Astrocyte (in vitro differentiated cells and primary cell): ENCODE data around the gene ACTR5. TPM values are rescaled to one million over a fixed set of nuclear protein-coding genes. Genes with fewer than 3 reads are reported as not detected.

Source experiments
- DNase-seq: peaks from one replicate; pipeline ENCODE4 v3.0.0-alpha.2; 2010; ENCODE audit warnings: low read depth
- FAIRE-seq: peaks from 2 replicates; lab custom pipeline; 2011; peaks lifted over from hg19 to GRCh38; lab: Jason Lieb, UNC
- H2AFZ ChIP-seq: 2 replicates; pipeline ENCODE4 v1.6.0; 2012; ENCODE audit warnings: low read depth, low read length, inconsistent platforms
- H3K27ac ChIP-seq: 2 replicates; pipeline ENCODE4 v1.5.1; 2011; ENCODE audit warnings: low read depth, low read length, inconsistent platforms
- H3K27me3 ChIP-seq: 2 replicates; pipeline ENCODE4 v1.6.0; 2011; ENCODE audit warnings: low read length, inconsistent platforms; ENCODE audit not compliant: insufficient read depth
- H3K36me3 ChIP-seq: 2 replicates; pipeline ENCODE4 v1.5.1; 2011; ENCODE audit warnings: low read length, inconsistent platforms; ENCODE audit not compliant: insufficient read depth
- H3K4me1 ChIP-seq: 2 replicates; pipeline ENCODE4 v1.5.1; 2011; ENCODE audit warnings: low read length, inconsistent platforms; ENCODE audit not compliant: insufficient read depth
- H3K4me2 ChIP-seq: 2 replicates; pipeline ENCODE4 v1.6.0; 2012; ENCODE audit warnings: low read length, inconsistent platforms
- H3K4me3 ChIP-seq: 2 replicates; pipeline ENCODE4 v1.5.1; 2011; ENCODE audit warnings: low read depth, mild to moderate bottlenecking, low read length, inconsistent platforms; ENCODE audit not compliant: insufficient read depth
- H3K79me2 ChIP-seq: 2 replicates; pipeline ENCODE4 v1.6.0; 2012; ENCODE audit warnings: mild to moderate bottlenecking, low read length, inconsistent platforms; ENCODE audit not compliant: insufficient read depth
- H3K9ac ChIP-seq: 2 replicates; pipeline ENCODE4 v1.6.0; 2012; ENCODE audit warnings: mild to moderate bottlenecking, low read length, inconsistent platforms
- H3K9me3 ChIP-seq: 2 replicates; pipeline ENCODE4 v1.5.1; 2012; ENCODE audit warnings: low read depth, mild to moderate bottlenecking, low read length, inconsistent platforms; ENCODE audit not compliant: insufficient read depth
- H4K20me1 ChIP-seq: 2 replicates; pipeline ENCODE4 v1.6.0; 2012; ENCODE audit warnings: low read length, inconsistent platforms; ENCODE audit not compliant: insufficient read depth
- H3K27ac Mint-ChIP-seq: one replicate; pipeline ENCODE4 v1.8.0; 2021; ENCODE audit warnings: mild to moderate bottlenecking, mixed read lengths; ENCODE audit not compliant: unreplicated experiment
- H3K27me3 Mint-ChIP-seq: one replicate; pipeline ENCODE4 v1.8.0; 2021; ENCODE audit warnings: low read depth, mixed read lengths; ENCODE audit not compliant: unreplicated experiment
- H3K36me3 Mint-ChIP-seq: one replicate; pipeline ENCODE4 v1.8.0; 2021; ENCODE audit warnings: low read depth, mixed read lengths; ENCODE audit not compliant: unreplicated experiment
- H3K4me1 Mint-ChIP-seq: one replicate; pipeline ENCODE4 v1.8.0; 2021; ENCODE audit warnings: low read depth, mixed read lengths; ENCODE audit not compliant: unreplicated experiment
- H3K4me3 Mint-ChIP-seq: one replicate; pipeline ENCODE4 v1.8.0; 2021; ENCODE audit warnings: mild to moderate bottlenecking, moderate library complexity, mixed read lengths; ENCODE audit not compliant: unreplicated experiment
- H3K9me3 Mint-ChIP-seq: one replicate; pipeline ENCODE4 v1.8.0; 2021; ENCODE audit warnings: mild to moderate bottlenecking, mixed read lengths; ENCODE audit not compliant: unreplicated experiment
- CTCF ChIP-seq: IDR thresholded peaks from 2 replicates; pipeline ENCODE4 v1.5.1; 2011; ENCODE audit warnings: low read depth, mild to moderate bottlenecking, inconsistent platforms, low read length, moderate library complexity; ENCODE audit not compliant: insufficient read depth
- EZH2 ChIP-seq: IDR thresholded peaks from 2 replicates; pipeline ENCODE4 v1.6.1; 2012; ENCODE audit warnings: mild to moderate bottlenecking, low read length, inconsistent platforms; ENCODE audit not compliant: insufficient read depth
- total RNA-seq: library from RNA; stranded (reverse); gene quantifications from 2 replicates; pipeline ENCODE4 v1.2.1, GENCODE V29; 2021

Gene ACTR5
- total RNA-seq, 1 donor from 2014 or later: 4.0 TPM

GRCh38 chr20:38723848-38724625 lies 24.2 kb upstream of the ACTR5 start, which contains the start of gene SLC32A1:
Gene SLC32A1, plus strand, starts transcription at chr20:38724486. Its CDS starts 239 bp downstream, at chr20:38724725.
- Histone ChIP-seq H3K9ac (no peak within 1 kb of the TSS), H3K79me2 (no peaks in the 10 kb centered on the region), H3K9me3 (peaks cover 9% of the 10 kb centered on the region), H3K27me3 (peaks cover 88% of the 10 kb centered on the region), H3K4me2 (peak within 1 kb of the TSS; percentile 33), H3K4me3 (no peak within 1 kb of the TSS), H3K36me3 (no peaks in the 10 kb centered on the region), H3K4me1 (no peaks in the 10 kb centered on the region), H3K27ac (no peak within 1 kb of the TSS), H4K20me1 (peaks cover 16% of the 10 kb centered on the region), H2AFZ (no peak within 1 kb of the TSS)
- TF ChIP-seq CTCF (no peak), EZH2 (no peak)
- H3K4me3 Mint-ChIP-seq: no peak within 1 kb of the TSS
- DNase-seq (no peak), FAIRE-seq (no peak)
- H3K9me3 Mint-ChIP-seq: peaks cover 46% of the 10 kb centered on the region
- peak within 1 kb of the TSS; percentile 80 for H3K27ac Mint-ChIP-seq
- H3K36me3 Mint-ChIP-seq: peaks cover 11% of the 10 kb centered on the region
- peaks cover 4% of the 10 kb centered on the region for H3K4me1 Mint-ChIP-seq
- peaks cover 84% of the 10 kb centered on the region for H3K27me3 Mint-ChIP-seq

DNA sequence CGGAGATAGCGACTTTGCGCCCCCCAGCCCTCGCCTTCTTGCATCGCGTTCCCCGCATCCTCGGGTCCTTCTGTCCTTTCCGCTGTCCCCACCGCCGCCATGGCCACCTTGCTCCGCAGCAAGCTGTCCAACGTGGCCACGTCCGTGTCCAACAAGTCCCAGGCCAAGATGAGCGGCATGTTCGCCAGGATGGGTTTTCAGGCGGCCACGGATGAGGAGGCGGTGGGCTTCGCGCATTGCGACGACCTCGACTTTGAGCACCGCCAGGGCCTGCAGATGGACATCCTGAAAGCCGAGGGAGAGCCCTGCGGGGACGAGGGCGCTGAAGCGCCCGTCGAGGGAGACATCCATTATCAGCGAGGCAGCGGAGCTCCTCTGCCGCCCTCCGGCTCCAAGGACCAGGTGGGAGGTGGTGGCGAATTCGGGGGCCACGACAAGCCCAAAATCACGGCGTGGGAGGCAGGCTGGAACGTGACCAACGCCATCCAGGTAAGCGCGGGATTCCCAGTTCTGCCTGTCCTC lies 23.6 kb upstream of the ACTR5 start:
- Mint-ChIP-seq H3K4me3 (no peak overlapping the region), H3K36me3 (peaks cover 11% of the 10 kb centered on the region), H3K9me3 (peaks cover 49% of the 10 kb centered on the region), H3K4me1 (peaks cover 4% of the 10 kb centered on the region), H3K27ac (no peak overlapping the region), H3K27me3 (peaks cover 84% of the 10 kb centered on the region)
- Histone ChIP-seq H3K9me3 (peaks cover 9% of the 10 kb centered on the region), H3K27me3 (peaks cover 92% of the 10 kb centered on the region), H3K27ac (no peak overlapping the region), H4K20me1 (peaks cover 16% of the 10 kb centered on the region), H2AFZ (no peak overlapping the region), H3K4me2 (no peak overlapping the region), H3K36me3 (no peaks in the 10 kb centered on the region), H3K4me3 (no peak overlapping the region), H3K79me2 (no peaks in the 10 kb centered on the region), H3K4me1 (no peaks in the 10 kb centered on the region), H3K9ac (no peak overlapping the region)
- FAIRE-seq: no peak
- DNase-seq: no peak
- TF ChIP-seq EZH2: peak; percentile 98
- no peak for TF ChIP-seq CTCF
